Adrenal gland (tissue), 12 donors: Measurements from ENCODE around the gene MMP15. TPM values are rescaled to one million over a fixed set of nuclear protein-coding genes. Genes with fewer than 3 reads are reported as not detected.

Experiments used
- DNase-seq, 7 donors: peaks; one replicate each; pipeline ENCODE4 v3.0.0-alpha.2; 2019 to 2020
- H3K27ac ChIP-seq, 5 donors: fragments of 200-600 bp; sonication (generic) in 4 of 5; 1 replicate in 3 of 5; 2 replicates in 2 of 5; pipeline versions ENCODE4 v1.5.1 to v1.8.0; 2016 to 2020; ENCODE audit warnings: mild to moderate bottlenecking in 1 of 5
- H3K27me3 ChIP-seq: fragments of 200-600 bp; 2 replicates; pipeline ENCODE4 v1.8.0; 2021
- H3K36me3 ChIP-seq, 2 donors: fragments of 200-600 bp; replicated peaks in 1 of 2; 1 replicate in 1 of 2; 2 replicates in 1 of 2; pipeline versions ENCODE4 v1.5.1 to v1.8.0; 2018 to 2022
- H3K4me1 ChIP-seq, 2 donors: fragments of 200-600 bp; replicated peaks in 1 of 2; 1 replicate in 1 of 2; 2 replicates in 1 of 2; pipeline versions ENCODE4 v1.5.1 to v1.8.0; 2018 to 2021
- H3K4me3 ChIP-seq, 4 donors: fragments of 200-600 bp; sonication (generic) in 3 of 4; one replicate each; pipeline ENCODE4 v1.5.1; 2016 to 2018
- H3K9me3 ChIP-seq, 3 donors: fragments of 200-600 bp; sonication (generic) in 1 of 3; replicated peaks in 1 of 3; 1 replicate in 2 of 3; 2 replicates in 1 of 3; pipeline versions ENCODE4 v1.5.1 to v1.8.0; 2016 to 2021
- POLR2A ChIP-seq, 2 donors: fragments of 450-650 bp; IDR thresholded peaks; one replicate each; pipeline ENCODE4 v1.6.1; 2017; ENCODE audit warnings: antibody characterized with exemption in 2 of 2, mild to moderate bottlenecking in 2 of 2, moderate library complexity in 1 of 2
- WGBS, 4 donors: extraction: QIAGEN DNeasy Blood & Tissue Kit in 2 of 4; methylation state at CpG; one replicate each; pipeline versions ENCODE4 v1.1.5 to v1.1.7; 2013 to 2017; 5-methylcytosine and 5-hydroxymethylcytosine counted together
- intact Hi-C, 2 donors: fragments of 100-400 bp; cut with DNase I; formaldehyde crosslinking; loops; one replicate each; pipeline versions ENCODE4 v1.14.1 to v1.15.0; 2022 to 2023
- polyA plus RNA-seq, 3 donors: library from polyadenylated mRNA; stranded (reverse); fragments of 200-250 nt in 2 of 3; fragments of 350-450 nt in 1 of 3; fragmentation: Illumina TruSeq in 1 of 3; extraction: RNeasy Lipid Tissue Mini Kit (QIAGEN cat#74804) in 1 of 3; gene quantifications; one replicate each; pipeline ENCODE4 v1.2.3, GENCODE V29; 2013 to 2014
- total RNA-seq, 9 donors: library from RNA; depleted of rRNA in 4 of 9; stranded (reverse); fragments of >200 nt in 4 of 9; fragments of 120-200 nt in 1 of 9; fragmentation: NEBNext Ultra II Directional in 1 of 9; extraction: Animal tissue kit (Norgen Biotek cat#: 25700) in 1 of 9; gene quantifications; one replicate each; pipeline versions ENCODE4 v1.1.0 to v1.2.4, GENCODE V29; 2013 to 2023
- TF ChIP-seq, protein P1 (sequence below), 6 experiments: fragments of 450-650 bp in 4 of 6; fragments of 200-600 bp in 2 of 6; sonication (generic) in 1 of 6; IDR thresholded peaks; 1 replicate in 5 of 6; 2 replicates in 1 of 6; pipeline versions ENCODE4 v1.5.1 to v1.8.0; 2016 to 2021; ENCODE audit warnings: antibody characterized with exemption in 6 of 6, mild to moderate bottlenecking in 2 of 6, moderate library complexity in 1 of 6
- donor health status: healthy with polysubstance abuse.
- donor health status: Bipolar disorder and iron deficiency.
- donor health status: DM: yes; HTN: yes; CAD: no.
- donor health status: DM: no; HTN: no; CAD: no.
- donor health status: DM: no; HTN: no; CAD: no.
- donor health status: DM: yes; HTN: yes; CAD: no.

The MMP15 gene
- total and polyA plus RNA-seq, 12 donors, result 2.5 to 11.4 (median 7.2) TPM

DNA sequence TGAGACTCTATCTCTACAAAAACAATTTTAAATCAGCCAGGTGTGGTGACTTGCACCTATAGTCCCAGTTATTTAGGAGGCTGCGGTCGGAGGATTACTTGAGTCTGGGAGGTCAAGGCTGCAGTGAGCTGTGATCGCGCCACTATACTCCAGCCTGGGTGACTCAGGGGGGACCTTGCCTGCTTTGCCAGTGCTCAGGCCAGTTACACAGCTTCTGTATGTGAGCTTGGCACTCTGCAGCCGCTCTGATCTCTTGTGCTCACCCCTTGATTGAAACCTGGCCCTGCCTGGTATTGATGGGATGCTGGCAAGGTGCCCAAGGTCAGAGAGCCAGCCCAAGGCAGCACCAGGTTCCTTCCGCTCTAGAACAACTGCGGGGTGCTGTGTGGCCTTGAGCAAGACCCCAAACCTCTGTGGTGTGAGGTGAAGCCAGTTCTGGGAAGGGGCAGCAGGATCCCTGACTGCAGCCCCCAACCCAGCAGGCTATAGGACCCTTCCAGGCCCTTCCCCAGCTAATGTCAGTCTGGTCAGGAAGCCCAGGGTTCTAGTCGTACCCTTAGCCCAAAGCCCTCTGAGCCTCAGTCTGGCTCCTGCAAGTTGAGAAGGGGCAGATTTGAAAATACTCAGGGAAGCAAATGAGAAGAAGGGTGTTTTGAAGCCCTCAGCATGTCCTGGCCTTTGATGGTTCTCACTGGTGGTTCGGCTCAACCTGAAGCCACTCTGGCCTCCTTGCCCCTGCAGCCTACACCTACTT lies 18.9 kb downstream of the MMP15 start:
- intact Hi-C loops, result no loop called here
- DNase-seq, result peak in 5 of 7 donors; percentile 43 to 63 (median 48)
- H3K27me3 ChIP-seq, result no peaks in the 10 kb centered on the region

DNA sequence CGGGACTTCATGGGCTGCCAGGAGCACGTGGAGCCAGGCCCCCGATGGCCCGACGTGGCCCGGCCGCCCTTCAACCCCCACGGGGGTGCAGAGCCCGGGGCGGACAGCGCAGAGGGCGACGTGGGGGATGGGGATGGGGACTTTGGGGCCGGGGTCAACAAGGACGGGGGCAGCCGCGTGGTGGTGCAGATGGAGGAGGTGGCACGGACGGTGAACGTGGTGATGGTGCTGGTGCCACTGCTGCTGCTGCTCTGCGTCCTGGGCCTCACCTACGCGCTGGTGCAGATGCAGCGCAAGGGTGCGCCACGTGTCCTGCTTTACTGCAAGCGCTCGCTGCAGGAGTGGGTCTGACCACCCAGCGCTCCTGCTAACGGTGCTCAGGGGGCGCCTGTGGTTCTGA lies 19.5 kb downstream of the MMP15 start:
- no peak for TF ChIP-seq POLR2A (IDR thresholded peaks at IDR 0.05)
- TF ChIP-seq, protein P1, sequence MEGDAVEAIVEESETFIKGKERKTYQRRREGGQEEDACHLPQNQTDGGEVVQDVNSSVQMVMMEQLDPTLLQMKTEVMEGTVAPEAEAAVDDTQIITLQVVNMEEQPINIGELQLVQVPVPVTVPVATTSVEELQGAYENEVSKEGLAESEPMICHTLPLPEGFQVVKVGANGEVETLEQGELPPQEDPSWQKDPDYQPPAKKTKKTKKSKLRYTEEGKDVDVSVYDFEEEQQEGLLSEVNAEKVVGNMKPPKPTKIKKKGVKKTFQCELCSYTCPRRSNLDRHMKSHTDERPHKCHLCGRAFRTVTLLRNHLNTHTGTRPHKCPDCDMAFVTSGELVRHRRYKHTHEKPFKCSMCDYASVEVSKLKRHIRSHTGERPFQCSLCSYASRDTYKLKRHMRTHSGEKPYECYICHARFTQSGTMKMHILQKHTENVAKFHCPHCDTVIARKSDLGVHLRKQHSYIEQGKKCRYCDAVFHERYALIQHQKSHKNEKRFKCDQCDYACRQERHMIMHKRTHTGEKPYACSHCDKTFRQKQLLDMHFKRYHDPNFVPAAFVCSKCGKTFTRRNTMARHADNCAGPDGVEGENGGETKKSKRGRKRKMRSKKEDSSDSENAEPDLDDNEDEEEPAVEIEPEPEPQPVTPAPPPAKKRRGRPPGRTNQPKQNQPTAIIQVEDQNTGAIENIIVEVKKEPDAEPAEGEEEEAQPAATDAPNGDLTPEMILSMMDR (IDR thresholded peaks at IDR 0.05), result no peak
- intact Hi-C loops, result no loop called here

More for the DNA sequence above, 18.9 kb downstream of the MMP15 start:
- Histone ChIP-seq H3K9me3 (no peaks in the 10 kb centered on the region), H3K4me1 (peaks cover 0 to 2% of the 10 kb centered on the region in 2 donors), H3K36me3 (peaks cover 0 to 3% of the 10 kb centered on the region in 2 donors), H3K27ac (no peak overlapping the region), H3K4me3 (no peak overlapping the region)
- TF ChIP-seq POLR2A (IDR thresholded peaks at IDR 0.05), result no peak
- TF ChIP-seq, protein P1 (IDR thresholded peaks at IDR 0.05), result no peak
- 52 to 100% (median 68%) methylated on average over 1 to 9 of the region's 9 CpGs for WGBS, 4 donors

DNA sequence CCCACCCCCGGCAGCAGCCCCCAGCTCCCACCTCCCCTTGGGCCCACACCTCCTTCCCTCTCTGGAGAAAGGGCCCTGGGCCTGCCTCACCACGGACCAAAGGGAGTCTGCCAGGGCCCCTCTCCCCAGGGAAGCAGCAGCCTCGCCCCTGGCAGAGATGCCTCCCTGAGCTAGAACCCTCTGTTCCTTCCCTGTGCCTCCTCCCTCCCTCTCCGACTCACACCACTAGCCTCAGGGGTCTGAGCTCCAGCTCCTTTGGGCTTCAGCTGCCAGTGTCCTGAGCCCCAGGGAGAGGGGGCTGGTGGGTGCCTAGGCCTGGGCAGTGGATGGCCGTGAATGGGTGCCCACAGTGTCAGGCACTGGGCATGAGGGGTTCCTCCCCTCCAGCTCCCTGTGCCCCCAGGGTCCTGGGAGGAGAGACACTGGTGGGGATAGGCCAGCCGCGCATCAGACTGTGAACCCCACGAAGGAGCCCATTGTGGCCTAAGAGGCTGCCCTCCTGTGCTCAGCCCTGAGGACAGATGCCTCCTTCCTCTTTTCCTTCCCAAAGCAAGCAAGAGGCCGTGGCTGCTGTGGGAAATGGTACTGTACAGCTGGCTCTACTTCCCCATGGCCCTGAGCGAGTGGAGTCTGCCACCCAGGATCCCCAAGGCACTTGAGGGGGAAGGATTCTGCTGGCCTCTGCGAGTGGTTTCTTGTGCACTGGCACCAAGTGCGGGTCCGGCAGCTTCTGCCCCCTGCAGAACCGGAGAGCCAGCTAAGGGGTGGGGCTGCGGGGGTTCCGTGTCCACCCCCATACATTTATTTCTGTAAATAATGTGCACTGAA lies 20.7 kb downstream of the MMP15 start:
- WGBS, 4 donors, result 84 to 91% (median 85%) methylated on average over 10 to 16 of the region's 16 CpGs
- no peak for DNase-seq
- intact Hi-C loops, result no loop called here
- H3K36me3 ChIP-seq, result peaks cover 0 to 3% of the 10 kb centered on the region in 2 donors
- no peak overlapping the region for H3K27ac ChIP-seq
- H3K4me3 ChIP-seq, result no peak overlapping the region
- TF ChIP-seq POLR2A (IDR thresholded peaks at IDR 0.05), result no peak
- TF ChIP-seq, protein P1 (IDR thresholded peaks at IDR 0.05), result no peak
- H3K9me3 ChIP-seq, result no peaks in the 10 kb centered on the region
- H3K4me1 ChIP-seq, result no peaks in the 10 kb centered on the region
- H3K27me3 ChIP-seq, result no peaks in the 10 kb centered on the region

More for the DNA sequence above, 19.5 kb downstream of the MMP15 start:
- no peaks in the 10 kb centered on the region for H3K9me3 ChIP-seq
- no peaks in the 10 kb centered on the region for H3K4me1 ChIP-seq
- no peak for DNase-seq
- H3K4me3 ChIP-seq, result no peak overlapping the region
- WGBS, 4 donors, result 91 to 93% (median 93%) methylated on average over 27 to 31 of the region's 31 CpGs
- peaks cover 0 to 3% of the 10 kb centered on the region in 2 donors for H3K36me3 ChIP-seq
- no peak overlapping the region for H3K27ac ChIP-seq
- H3K27me3 ChIP-seq, result no peaks in the 10 kb centered on the region

DNA sequence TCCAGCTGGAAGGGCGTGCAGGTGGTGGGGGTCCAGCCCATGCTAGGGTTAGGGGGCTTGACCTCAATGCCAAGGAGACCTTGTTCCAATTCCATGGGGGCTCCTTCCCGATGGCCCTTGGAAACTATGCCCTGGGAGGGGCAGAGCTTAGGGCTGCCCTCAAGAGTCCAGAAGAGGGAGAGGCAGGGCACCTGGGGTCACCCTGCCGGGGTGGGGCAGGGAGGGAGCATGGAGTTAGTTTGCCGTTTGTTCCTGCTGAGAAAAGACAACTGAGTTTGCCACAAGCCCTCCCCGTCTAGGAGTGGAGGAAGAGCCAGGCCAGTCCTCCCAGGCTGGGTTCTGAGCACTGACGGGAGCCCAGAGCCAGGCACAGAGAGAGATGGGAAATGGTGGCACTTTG lies 21.4 kb downstream of the MMP15 start:
- no peaks in the 10 kb centered on the region for H3K4me1 ChIP-seq
- no peak overlapping the region for H3K27ac ChIP-seq
- H3K27me3 ChIP-seq, result no peaks in the 10 kb centered on the region
- no peak for TF ChIP-seq POLR2A (IDR thresholded peaks at IDR 0.05)
- TF ChIP-seq, protein P1 (IDR thresholded peaks at IDR 0.05), result no peak
- DNase-seq, result no peak
- intact Hi-C loops, result no loop called here
- peaks cover 0 to 3% of the 10 kb centered on the region in 2 donors for H3K36me3 ChIP-seq
- WGBS, 4 donors, result 75 to 91% (median 76%) methylated on average over 5 to 6 of the region's 6 CpGs
- no peak overlapping the region for H3K4me3 ChIP-seq
- H3K9me3 ChIP-seq, result no peaks in the 10 kb centered on the region
